HCT116 (cell line): ENCODE measurements around the gene RILPL1. TPM values are rescaled to one million over a fixed set of nuclear protein-coding genes. Genes with fewer than 3 reads are reported as not detected.

Experiments used
- ATAC-seq: fragments of 200-7000 bp; cut with Tn5 transposase; 2 replicates; pipeline ENCODE4 v1.9.1; 2020; ENCODE audit warnings: mild to moderate bottlenecking, moderate library complexity
- BruUV-seq: library from RNA; stranded (reverse); fragments of 400-500 nt; replicated peaks from 2 replicates; lab custom pipeline; 2021; lab: Mats Ljungman, UMichigan
- CTCF ChIA-PET: fragments of 300-600 bp; sonication (Branson Sonifier 250); formaldehyde crosslinking; loops from one replicate; lab custom pipeline; 2021; ENCODE audit warnings: antibody characterized with exemption; lab: Charles Lee
- POLR2A ChIA-PET: fragments of 300-600, 350-600 bp; sonication (Branson Sonifier 250); formaldehyde crosslinking; loops from one replicate; lab custom pipeline; 2021; ENCODE audit warnings: antibody characterized with exemption; lab: Charles Lee
- RAD21 ChIA-PET, 2 experiments: fragments of 300-600 bp; sonication (Branson Sonifier 250); formaldehyde crosslinking; loops; one replicate each; lab custom pipeline; 2023; ENCODE audit warnings: low total read pairs in 2 of 2; ENCODE audit not compliant: uncharacterized antibody in 2 of 2, unreplicated experiment in 2 of 2, low non-redundant PET in 1 of 2; lab: Charles Lee
- DNase-seq: peaks from one replicate; pipeline ENCODE4 v3.0.0-alpha.2; 2010; ENCODE audit warnings: low read depth, low spot score
- H2AFZ ChIP-seq: fragments of 200-600 bp; shearing (Covaris generic), sonication (generic); 2 replicates; pipeline ENCODE4 v1.6.1; 2017; ENCODE audit warnings: low read depth, mixed run types, mixed read lengths, antibody characterized with exemption, low read length; ENCODE audit not compliant: poor library complexity, severe bottlenecking
- H3K27ac ChIP-seq: 2 replicates; pipeline ENCODE4 v1.5.1; 2012; ENCODE audit warnings: low read depth, low read length
- H3K27me3 ChIP-seq: fragments of 200-600 bp; sonication (generic); 2 replicates; pipeline ENCODE4 v1.6.1; 2016; ENCODE audit warnings: mixed run types, low read length, mixed read lengths; ENCODE audit not compliant: insufficient read depth
- H3K36me3 ChIP-seq, 2 experiments: fragments of 200-500 bp in 1 of 2; fragments of 200-600 bp in 1 of 2; sonication (Bioruptor generic) in 1 of 2; sonication (generic) in 1 of 2; 2 replicates each; pipeline versions ENCODE4 v1.5.1 to v1.6.1; 2014 to 2016; ENCODE audit warnings: low read length in 2 of 2, inconsistent platforms in 1 of 2, mixed read lengths in 1 of 2, mixed run types in 1 of 2; ENCODE audit not compliant: insufficient read depth in 2 of 2, control insufficient read depth in 1 of 2
- H3K4me1 ChIP-seq, 2 experiments: fragments of 200-600 bp in 1 of 2; sonication (generic) in 1 of 2; 2 replicates each; pipeline versions ENCODE4 v1.5.1 to v1.6.1; 2012 to 2017; ENCODE audit warnings: low read length in 2 of 2, inconsistent platforms in 1 of 2, mild to moderate bottlenecking in 1 of 2, mixed read lengths in 1 of 2, mixed run types in 1 of 2, moderate library complexity in 1 of 2; ENCODE audit not compliant: insufficient read depth in 2 of 2, control insufficient read depth in 1 of 2
- H3K4me2 ChIP-seq: fragments of 200-600 bp; sonication (generic); 2 replicates; pipeline ENCODE4 v1.6.1; 2017; ENCODE audit warnings: mixed run types, low read length, mixed read lengths
- H3K4me3 ChIP-seq, 2 experiments: fragments of 200-600 bp in 1 of 2; sonication (generic) in 1 of 2; replicated peaks in 1 of 2; 2 replicates each; pipeline ENCODE4 v1.5.1; 2011 to 2016; ENCODE audit warnings: low read length in 2 of 2, control low read depth in 1 of 2, low read depth in 1 of 2, mild to moderate bottlenecking in 1 of 2, mixed read lengths in 1 of 2, mixed run types in 1 of 2
- H3K79me2 ChIP-seq: fragments of 200-600 bp; sonication (generic); 2 replicates; pipeline ENCODE4 v1.6.1; 2017; ENCODE audit warnings: mild to moderate bottlenecking, mixed run types, low read length, moderate library complexity, mixed read lengths; ENCODE audit not compliant: insufficient read depth
- H3K9ac ChIP-seq: fragments of 200-600 bp; sonication (generic); 2 replicates; pipeline ENCODE4 v1.6.1; 2016; ENCODE audit warnings: low read length, mixed read lengths
- H3K9me2 ChIP-seq: fragments of 200-600 bp; sonication (generic), shearing (Covaris generic); 2 replicates; pipeline ENCODE4 v1.6.1; 2017; ENCODE audit warnings: mixed run types, mild to moderate bottlenecking, moderate library complexity; ENCODE audit not compliant: insufficient read depth
- H3K9me3 ChIP-seq, 2 experiments: fragments of 200-500 bp in 1 of 2; fragments of 200-600 bp in 1 of 2; sonication (Bioruptor generic) in 1 of 2; sonication (generic) in 1 of 2; 2 replicates each; pipeline ENCODE4 v1.6.1; 2014 to 2017; ENCODE audit warnings: low read length in 2 of 2, mixed read lengths in 2 of 2, inconsistent platforms in 1 of 2, low read depth in 1 of 2, mild to moderate bottlenecking in 1 of 2, mixed run types in 1 of 2, moderate library complexity in 1 of 2; ENCODE audit not compliant: control insufficient read depth in 1 of 2, insufficient read depth in 1 of 2
- H4K20me1 ChIP-seq: fragments of 200-600 bp; sonication (generic), shearing (Covaris generic); 2 replicates; pipeline ENCODE4 v1.6.1; 2017; ENCODE audit warnings: mixed run types, mild to moderate bottlenecking, moderate library complexity; ENCODE audit not compliant: insufficient read depth
- CBX3 ChIP-seq: IDR thresholded peaks from 2 replicates; pipeline ENCODE4 v1.6.1; 2012; ENCODE audit warnings: low read depth
- EGR1 ChIP-seq: IDR thresholded peaks from 2 replicates; pipeline ENCODE4 v1.6.1; 2012; ENCODE audit warnings: low read depth
- EZH2 ChIP-seq: fragments of 200-600 bp; sonication (generic); IDR thresholded peaks from 2 replicates; pipeline ENCODE4 v1.6.1; 2017; ENCODE audit warnings: antibody characterized with exemption, mixed run types
- EZH2phosphoT487 ChIP-seq: fragments of 200-600 bp; IDR thresholded peaks from 2 replicates; pipeline ENCODE4 v1.6.1; 2018; ENCODE audit warnings: antibody characterized with exemption, borderline replicate concordance
- POLR2A ChIP-seq: IDR thresholded peaks from 2 replicates; pipeline ENCODE4 v1.7.0; 2011; ENCODE audit warnings: borderline replicate concordance; ENCODE audit not compliant: insufficient read depth, insufficient read length; ENCODE audit errors: extremely low read depth
- RAD21 ChIP-seq: IDR thresholded peaks from 2 replicates; pipeline ENCODE4 v1.6.1; 2012; ENCODE audit warnings: low read depth, mild to moderate bottlenecking
- SIN3A ChIP-seq: IDR thresholded peaks from 2 replicates; pipeline ENCODE4 v1.6.1; 2012; ENCODE audit warnings: low read depth
- SP1 ChIP-seq: IDR thresholded peaks from 2 replicates; pipeline ENCODE4 v1.6.1; 2012; ENCODE audit warnings: low read depth
- TCF7L2 ChIP-seq: IDR thresholded peaks from 2 replicates; pipeline ENCODE4 v1.7.0; 2011; ENCODE audit warnings: borderline replicate concordance, inconsistent platforms; ENCODE audit not compliant: insufficient read depth, insufficient read length; ENCODE audit errors: extremely low read depth
- ZFX ChIP-seq: fragments of 450-650 bp; IDR thresholded peaks from 2 replicates; pipeline ENCODE4 v1.6.1; 2017
- ZNF274 ChIP-seq: fragments of 200-500 bp; sonication (Bioruptor generic); IDR thresholded peaks from 2 replicates; pipeline ENCODE4 v1.6.1; 2014; ENCODE audit warnings: mild to moderate bottlenecking, low read depth, low read length, inconsistent platforms
- intact Hi-C: fragments of 100-400 bp; cut with micrococcal nuclease; formaldehyde crosslinking; loops from 2 replicates; pipeline ENCODE4 v1.10.0; 2022
- total RNA-seq: library from RNA; stranded (reverse); gene quantifications from one replicate; pipeline ENCODE4 v1.2.1, GENCODE V29; 2021; ENCODE audit not compliant: unreplicated experiment
- TF ChIP-seq, protein P1 (sequence below), 3 experiments: fragments of 200-600 bp in 1 of 3; sonication (generic) in 1 of 3; IDR thresholded peaks in 2 of 3; conservative IDR thresholded peaks in 1 of 3; 2 replicates each; pipeline ENCODE4 v1.5.1; 2012 to 2017; ENCODE audit warnings: low read depth in 2 of 3, low read length in 2 of 3, antibody characterized with exemption in 1 of 3, borderline replicate concordance in 1 of 3, control low read depth in 1 of 3, mild to moderate bottlenecking in 1 of 3, mixed read lengths in 1 of 3, mixed run types in 1 of 3, moderate library complexity in 1 of 3; ENCODE audit not compliant: insufficient read depth in 1 of 3
- TF ChIP-seq, protein P2 (sequence below): IDR thresholded peaks from 2 replicates; pipeline ENCODE4 v1.6.1; 2011; ENCODE audit warnings: mild to moderate bottlenecking, low read length, moderate library complexity; ENCODE audit not compliant: insufficient replicate concordance; ENCODE audit errors: extremely low read depth
- TF ChIP-seq, protein P3 (sequence below): IDR thresholded peaks from 2 replicates; pipeline ENCODE4 v1.6.1; 2012; ENCODE audit warnings: low read depth

Gene RILPL1
- total RNA-seq, 1 experiment from 2014 or later, result 11.8 TPM

DNA sequence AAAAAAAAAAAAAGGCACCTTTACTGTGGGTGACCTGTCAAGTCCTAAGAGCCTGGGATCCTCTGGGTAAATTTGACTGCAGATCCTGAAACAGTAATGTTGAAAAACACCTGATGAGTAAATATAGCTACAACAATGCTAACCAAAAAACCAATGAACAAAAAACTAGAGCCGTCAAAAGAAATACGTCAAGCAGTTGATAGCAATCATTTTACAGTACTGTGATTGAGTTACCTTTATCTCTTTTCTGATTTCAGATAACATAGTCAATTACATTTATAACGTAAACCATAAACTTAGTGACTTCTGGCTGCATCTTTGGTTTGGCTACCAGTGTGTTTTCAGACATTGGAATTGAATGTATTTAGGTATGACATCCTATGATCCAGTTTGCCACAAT, 44.7 kb upstream of the RILPL1 start:
- POLR2A ChIA-PET, result no interaction called here

More for the DNA sequence above, 44.7 kb upstream of the RILPL1 start:
- BruUV-seq, result no TSS peak
- TF ChIP-seq TCF7L2 (no peak), SIN3A (no peak), ZNF274 (no peak), EZH2phosphoT487 (no peak), EGR1 (no peak), CBX3 (no peak), SP1 (no peak), RAD21 (no peak), ZFX (no peak), EZH2 (no peak), POLR2A (no peak)
- TF ChIP-seq, protein P1, sequence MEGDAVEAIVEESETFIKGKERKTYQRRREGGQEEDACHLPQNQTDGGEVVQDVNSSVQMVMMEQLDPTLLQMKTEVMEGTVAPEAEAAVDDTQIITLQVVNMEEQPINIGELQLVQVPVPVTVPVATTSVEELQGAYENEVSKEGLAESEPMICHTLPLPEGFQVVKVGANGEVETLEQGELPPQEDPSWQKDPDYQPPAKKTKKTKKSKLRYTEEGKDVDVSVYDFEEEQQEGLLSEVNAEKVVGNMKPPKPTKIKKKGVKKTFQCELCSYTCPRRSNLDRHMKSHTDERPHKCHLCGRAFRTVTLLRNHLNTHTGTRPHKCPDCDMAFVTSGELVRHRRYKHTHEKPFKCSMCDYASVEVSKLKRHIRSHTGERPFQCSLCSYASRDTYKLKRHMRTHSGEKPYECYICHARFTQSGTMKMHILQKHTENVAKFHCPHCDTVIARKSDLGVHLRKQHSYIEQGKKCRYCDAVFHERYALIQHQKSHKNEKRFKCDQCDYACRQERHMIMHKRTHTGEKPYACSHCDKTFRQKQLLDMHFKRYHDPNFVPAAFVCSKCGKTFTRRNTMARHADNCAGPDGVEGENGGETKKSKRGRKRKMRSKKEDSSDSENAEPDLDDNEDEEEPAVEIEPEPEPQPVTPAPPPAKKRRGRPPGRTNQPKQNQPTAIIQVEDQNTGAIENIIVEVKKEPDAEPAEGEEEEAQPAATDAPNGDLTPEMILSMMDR (IDR thresholded peaks at IDR 0.05 in 2 of 3, conservative IDR thresholded peaks at IDR 0.05 in 1 of 3; ENCODE audit: borderline replicate concordance in 1 of 3, insufficient read depth in 1 of 3, low read depth in 2 of 3, low read length in 2 of 3), result no peak
- TF ChIP-seq, protein P2, sequence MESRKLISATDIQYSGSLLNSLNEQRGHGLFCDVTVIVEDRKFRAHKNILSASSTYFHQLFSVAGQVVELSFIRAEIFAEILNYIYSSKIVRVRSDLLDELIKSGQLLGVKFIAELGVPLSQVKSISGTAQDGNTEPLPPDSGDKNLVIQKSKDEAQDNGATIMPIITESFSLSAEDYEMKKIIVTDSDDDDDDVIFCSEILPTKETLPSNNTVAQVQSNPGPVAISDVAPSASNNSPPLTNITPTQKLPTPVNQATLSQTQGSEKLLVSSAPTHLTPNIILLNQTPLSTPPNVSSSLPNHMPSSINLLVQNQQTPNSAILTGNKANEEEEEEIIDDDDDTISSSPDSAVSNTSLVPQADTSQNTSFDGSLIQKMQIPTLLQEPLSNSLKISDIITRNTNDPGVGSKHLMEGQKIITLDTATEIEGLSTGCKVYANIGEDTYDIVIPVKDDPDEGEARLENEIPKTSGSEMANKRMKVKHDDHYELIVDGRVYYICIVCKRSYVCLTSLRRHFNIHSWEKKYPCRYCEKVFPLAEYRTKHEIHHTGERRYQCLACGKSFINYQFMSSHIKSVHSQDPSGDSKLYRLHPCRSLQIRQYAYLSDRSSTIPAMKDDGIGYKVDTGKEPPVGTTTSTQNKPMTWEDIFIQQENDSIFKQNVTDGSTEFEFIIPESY, result no peak
- TF ChIP-seq, protein P3, sequence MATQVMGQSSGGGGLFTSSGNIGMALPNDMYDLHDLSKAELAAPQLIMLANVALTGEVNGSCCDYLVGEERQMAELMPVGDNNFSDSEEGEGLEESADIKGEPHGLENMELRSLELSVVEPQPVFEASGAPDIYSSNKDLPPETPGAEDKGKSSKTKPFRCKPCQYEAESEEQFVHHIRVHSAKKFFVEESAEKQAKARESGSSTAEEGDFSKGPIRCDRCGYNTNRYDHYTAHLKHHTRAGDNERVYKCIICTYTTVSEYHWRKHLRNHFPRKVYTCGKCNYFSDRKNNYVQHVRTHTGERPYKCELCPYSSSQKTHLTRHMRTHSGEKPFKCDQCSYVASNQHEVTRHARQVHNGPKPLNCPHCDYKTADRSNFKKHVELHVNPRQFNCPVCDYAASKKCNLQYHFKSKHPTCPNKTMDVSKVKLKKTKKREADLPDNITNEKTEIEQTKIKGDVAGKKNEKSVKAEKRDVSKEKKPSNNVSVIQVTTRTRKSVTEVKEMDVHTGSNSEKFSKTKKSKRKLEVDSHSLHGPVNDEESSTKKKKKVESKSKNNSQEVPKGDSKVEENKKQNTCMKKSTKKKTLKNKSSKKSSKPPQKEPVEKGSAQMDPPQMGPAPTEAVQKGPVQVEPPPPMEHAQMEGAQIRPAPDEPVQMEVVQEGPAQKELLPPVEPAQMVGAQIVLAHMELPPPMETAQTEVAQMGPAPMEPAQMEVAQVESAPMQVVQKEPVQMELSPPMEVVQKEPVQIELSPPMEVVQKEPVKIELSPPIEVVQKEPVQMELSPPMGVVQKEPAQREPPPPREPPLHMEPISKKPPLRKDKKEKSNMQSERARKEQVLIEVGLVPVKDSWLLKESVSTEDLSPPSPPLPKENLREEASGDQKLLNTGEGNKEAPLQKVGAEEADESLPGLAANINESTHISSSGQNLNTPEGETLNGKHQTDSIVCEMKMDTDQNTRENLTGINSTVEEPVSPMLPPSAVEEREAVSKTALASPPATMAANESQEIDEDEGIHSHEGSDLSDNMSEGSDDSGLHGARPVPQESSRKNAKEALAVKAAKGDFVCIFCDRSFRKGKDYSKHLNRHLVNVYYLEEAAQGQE, result no peak
- Histone ChIP-seq H3K27ac (no peak overlapping the region), H3K9ac (no peak overlapping the region), H3K4me2 (no peak overlapping the region), H3K9me2 (no peaks in the 10 kb centered on the region), H4K20me1 (no peaks in the 10 kb centered on the region), H2AFZ (no peak overlapping the region), H3K36me3 (no peaks in the 10 kb centered on the region), H3K9me3 (peaks cover 0 to 6% of the 10 kb centered on the region in 2 experiments; a peak in 1 of 4 replicates), H3K4me1 (peaks cover 5 to 10% of the 10 kb centered on the region in 2 experiments), H3K27me3 (no peaks in the 10 kb centered on the region), H3K79me2 (peaks cover 21% of the 10 kb centered on the region), H3K4me3 (no peak overlapping the region)
- RAD21 ChIA-PET, result no interaction called here
- no peak for DNase-seq
- ATAC-seq, result no peak
- CTCF ChIA-PET, result interaction anchor here (0.6 kb wide), 1 partner anchor 139 kb away, joined by 3 read pairs; no protein-coding TSS in a partner anchor
- intact Hi-C loops, result no loop called here
